GM23248 (cell line): ENCODE measurements around the gene CRYBG2. TPM values are rescaled to one million over a fixed set of nuclear protein-coding genes. Genes with fewer than 3 reads are reported as not detected.

Source experiments
- DNase-seq: peaks from one replicate; pipeline ENCODE4 v3.0.0-alpha.2; 2015
- H2AFZ ChIP-seq: fragments of 200-600 bp; sonication (generic); 2 replicates; pipeline ENCODE4 v1.6.1; 2016; ENCODE audit warnings: antibody characterized with exemption
- H3F3A ChIP-seq: fragments of 200-600 bp; sonication (generic); 2 replicates; pipeline ENCODE4 v1.6.1; 2016; ENCODE audit warnings: mild to moderate bottlenecking, antibody characterized with exemption, mixed run types; ENCODE audit not compliant: insufficient read depth
- H3K27ac ChIP-seq: fragments of 200-600 bp; sonication (generic); 2 replicates; pipeline ENCODE4 v1.5.1; 2016; ENCODE audit warnings: mild to moderate bottlenecking
- H3K27me3 ChIP-seq: fragments of 200-600 bp; sonication (generic); replicated peaks from 2 replicates; pipeline ENCODE4 v1.6.1; 2016; ENCODE audit warnings: mild to moderate bottlenecking; ENCODE audit not compliant: insufficient read depth
- H3K36me3 ChIP-seq: fragments of 200-600 bp; sonication (generic); 2 replicates; pipeline ENCODE4 v1.6.1; 2016; ENCODE audit warnings: low read depth, mild to moderate bottlenecking
- H3K4me1 ChIP-seq: fragments of 200-600 bp; sonication (generic); 2 replicates; pipeline ENCODE4 v1.6.1; 2016; ENCODE audit warnings: mild to moderate bottlenecking; ENCODE audit not compliant: insufficient read depth
- H3K4me2 ChIP-seq: fragments of 200-600 bp; sonication (generic); one replicate; pipeline ENCODE4 v1.6.1; 2016; ENCODE audit warnings: mild to moderate bottlenecking; ENCODE audit not compliant: unreplicated experiment
- H3K4me3 ChIP-seq: fragments of 200-600 bp; sonication (generic); 2 replicates; pipeline ENCODE4 v1.5.1; 2016; ENCODE audit warnings: mild to moderate bottlenecking
- H3K79me2 ChIP-seq: fragments of 200-600 bp; sonication (generic); 2 replicates; pipeline ENCODE4 v1.6.1; 2016; ENCODE audit warnings: mild to moderate bottlenecking; ENCODE audit not compliant: insufficient read depth
- H3K9ac ChIP-seq: fragments of 200-600 bp; sonication (generic); 2 replicates; pipeline ENCODE4 v1.6.1; 2016; ENCODE audit warnings: mild to moderate bottlenecking
- H3K9me2 ChIP-seq: fragments of 200-600 bp; sonication (generic); 2 replicates; pipeline ENCODE4 v1.6.1; 2016; ENCODE audit warnings: mixed run types, mild to moderate bottlenecking, moderate library complexity; ENCODE audit not compliant: insufficient read depth
- H3K9me3 ChIP-seq: fragments of 200-600 bp; sonication (generic); one replicate; pipeline ENCODE4 v1.6.1; 2017; ENCODE audit warnings: low read depth
- H4K20me1 ChIP-seq: fragments of 200-600 bp; sonication (generic); 2 replicates; pipeline ENCODE4 v1.6.0; 2016; ENCODE audit not compliant: insufficient read depth
- EZH2 ChIP-seq: fragments of 200-600 bp; sonication (generic); IDR thresholded peaks from 2 replicates; pipeline ENCODE4 v1.6.1; 2018; ENCODE audit warnings: antibody characterized with exemption, mild to moderate bottlenecking; ENCODE audit not compliant: insufficient read depth, poor library complexity, severe bottlenecking
- EZH2phosphoT487 ChIP-seq: fragments of 200-600 bp; sonication (generic); IDR thresholded peaks from 2 replicates; pipeline ENCODE4 v1.6.1; 2018; ENCODE audit warnings: antibody characterized with exemption, moderate library complexity, mild to moderate bottlenecking, low read depth; ENCODE audit not compliant: insufficient read depth
- WGBS, 2 experiments: methylation state at CpG; one replicate each; pipeline ENCODE4 v1.1.6; 2015 to 2017; ENCODE audit warnings: low lambda C conversion rate in 2 of 2, low coverage in 1 of 2; ENCODE audit errors: missing lambda C conversion rate in 2 of 2; 5-methylcytosine and 5-hydroxymethylcytosine counted together
- in situ Hi-C: fragments of 300-500 bp; cut with MboI; formaldehyde crosslinking; loops from 2 replicates; pipeline ENCODE4 v1.15.0; 2020
- polyA plus RNA-seq: library from polyadenylated mRNA; unstranded; fragments of >200 nt; fragmentation: Nextera tagmentation; extraction: Ambion mirVana; gene quantifications from 2 replicates; pipeline ENCODE4 v1.2.1, GENCODE V29; 2016
- total RNA-seq: library from RNA; depleted of rRNA; stranded (reverse); fragments of >200 nt; shearing (Covaris generic); gene quantifications from 2 replicates; pipeline ENCODE4 v1.2.3, GENCODE V29; 2014

The CRYBG2 gene
- total and polyA plus RNA-seq, 2 experiments from 2014 or later: not detected

DNA sequence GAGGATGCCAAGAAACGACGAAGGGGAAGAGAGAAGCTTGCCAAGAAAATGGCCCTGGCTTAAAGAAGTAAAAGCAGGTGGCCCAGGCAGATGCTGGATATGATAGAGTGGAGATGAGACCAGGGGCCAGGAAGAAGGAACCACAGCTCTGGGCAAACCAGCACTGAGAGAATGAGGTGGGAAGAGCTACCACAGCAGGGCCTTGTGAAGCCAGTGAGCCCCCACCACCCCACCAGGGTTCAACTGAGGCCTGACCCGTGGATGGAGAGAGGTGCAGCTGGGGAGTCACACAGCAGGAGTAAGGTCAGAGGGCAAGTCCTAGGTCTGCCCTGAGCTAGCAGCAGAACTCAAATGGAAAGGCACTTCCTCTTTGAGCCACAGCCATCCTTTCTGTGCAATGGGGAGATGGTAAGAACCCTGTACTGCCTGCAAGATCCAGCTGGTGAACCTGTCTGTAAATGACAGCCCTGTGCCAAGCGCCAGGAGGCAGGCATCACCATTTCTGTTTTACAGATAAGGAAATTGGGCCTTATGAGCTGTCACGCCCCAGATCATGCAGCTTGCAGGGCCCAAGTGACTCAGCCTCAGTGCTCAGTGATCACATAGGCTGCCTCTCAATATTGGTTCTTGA lies 65.5 kb downstream of the CRYBG2 start:
- no peaks in the 10 kb centered on the region for H3K9me3 ChIP-seq
- no peak overlapping the region for H3K4me2 ChIP-seq
- H3K4me1 ChIP-seq: peaks cover 17% of the 10 kb centered on the region
- H3K36me3 ChIP-seq: no peaks in the 10 kb centered on the region
- peaks cover 38% of the 10 kb centered on the region for H3F3A ChIP-seq
- H3K9me2 ChIP-seq: no peaks in the 10 kb centered on the region
- no peak overlapping the region for H3K9ac ChIP-seq
- no peak overlapping the region for H3K4me3 ChIP-seq
- in situ Hi-C loops: no loop called here
- H3K27ac ChIP-seq: no peak overlapping the region
- no peak for TF ChIP-seq EZH2phosphoT487
- no peak for TF ChIP-seq EZH2
- no peaks in the 10 kb centered on the region; the same call in 1 of the 2 replicates for H3K79me2 ChIP-seq
- no peak overlapping the region for H2AFZ ChIP-seq
- 71 to 73% methylated on average over 5 of the region's 5 CpGs for WGBS, 2 experiments
- peak; percentile 44 for DNase-seq
- no peaks in the 10 kb centered on the region for H4K20me1 ChIP-seq
- H3K27me3 ChIP-seq: no peaks in the 10 kb centered on the region

GRCh38 chr1:26287811-26288210 lies 66.1 kb downstream of the CRYBG2 start:
- in situ Hi-C loops: no loop called here
- Histone ChIP-seq H3K4me1 (peaks cover 24% of the 10 kb centered on the region), H3K27me3 (no peaks in the 10 kb centered on the region)

GRCh38 chr1:26287033-26287711 lies 66.8 kb downstream of the CRYBG2 start:
- Histone ChIP-seq H2AFZ (no peak overlapping the region), H3K4me1 (peaks cover 28% of the 10 kb centered on the region), H3K9me3 (no peaks in the 10 kb centered on the region), H3F3A (peaks cover 48% of the 10 kb centered on the region), H3K4me3 (no peak overlapping the region), H3K36me3 (no peaks in the 10 kb centered on the region), H3K27me3 (no peaks in the 10 kb centered on the region), H3K4me2 (no peak overlapping the region), H3K27ac (0 out of 2 replicates have a peak overlapping the region, but pooled peaks have one; percentile 24), H3K9me2 (no peaks in the 10 kb centered on the region), H4K20me1 (no peaks in the 10 kb centered on the region), H3K9ac (no peak overlapping the region), H3K79me2 (peaks cover 12% of the 10 kb centered on the region)
- DNase-seq: peak; percentile 57
- TF ChIP-seq EZH2: no peak
- TF ChIP-seq EZH2phosphoT487: no peak
- in situ Hi-C loops: no loop called here
- WGBS, 2 experiments: 26 to 43% methylated on average over 8 of the region's 8 CpGs

More at GRCh38 chr1:26287811-26288210, 66.1 kb downstream of the CRYBG2 start:
- Histone ChIP-seq H3K9ac (no peak overlapping the region), H2AFZ (no peak overlapping the region), H4K20me1 (no peaks in the 10 kb centered on the region), H3K9me3 (no peaks in the 10 kb centered on the region), H3K79me2 (peaks cover 5% of the 10 kb centered on the region), H3K9me2 (no peaks in the 10 kb centered on the region), H3K36me3 (no peaks in the 10 kb centered on the region), H3K4me2 (no peak overlapping the region), H3F3A (peaks cover 45% of the 10 kb centered on the region), H3K27ac (no peak overlapping the region), H3K4me3 (no peak overlapping the region)
- DNase-seq: no peak
- TF ChIP-seq EZH2phosphoT487 (no peak), EZH2 (no peak)
- 90 to 93% methylated on average over 5 of the region's 5 CpGs for WGBS, 2 experiments

GRCh38 chr1:26286064-26286416 lies 67.9 kb downstream of the CRYBG2 start:
- 0 out of 2 replicates have a peak overlapping the region, but pooled peaks have one; percentile 24 for H3K27ac ChIP-seq
- in situ Hi-C loops: no loop called here
- no peak overlapping the region for H3K9ac ChIP-seq
- H3K4me3 ChIP-seq: no peak overlapping the region
- 79 to 100% methylated on average over 1 to 2 of the region's 2 CpGs for WGBS, 2 experiments
- no peaks in the 10 kb centered on the region for H3K27me3 ChIP-seq
- peaks cover 57% of the 10 kb centered on the region for H3F3A ChIP-seq
- H3K36me3 ChIP-seq: 0 out of 2 replicates have a peak, but pooled peaks cover 7% of the 10 kb centered on the region
- peaks cover 37% of the 10 kb centered on the region for H3K4me1 ChIP-seq
- no peak for DNase-seq
- peaks cover 23% of the 10 kb centered on the region for H3K79me2 ChIP-seq
- H4K20me1 ChIP-seq: peaks cover 3% of the 10 kb centered on the region; the same call in 1 of the 2 replicates
- no peak overlapping the region for H3K4me2 ChIP-seq
- no peaks in the 10 kb centered on the region for H3K9me3 ChIP-seq
- H2AFZ ChIP-seq: no peak overlapping the region
- TF ChIP-seq EZH2phosphoT487 (no peak), EZH2 (no peak)
- no peaks in the 10 kb centered on the region for H3K9me2 ChIP-seq
